Epidermal melanocyte (primary cell): ENCODE results near the gene MYOG.
A peak's percentile ranks its signal among the peaks of the same experiment; 100 is the strongest.

Experiments
- DNase-seq: peaks from one replicate; pipeline ENCODE4 v3.0.0; 2011; ENCODE audit warnings: low spot score; ENCODE audit not compliant: insufficient read length

The MYOG gene

GRCh38 chr1:203085528-203086406, at the start of gene MYOG:
Gene MYOG (minus strand): TSS chr1:203086012. CDS start chr1:203085961, 51 bp downstream.
- no peak for DNase-seq

GRCh38 chr1:203133970-203134725, 48.3 kb upstream of the MYOG start:
- DNase-seq = no peak

- DNase-seq = no peak
These were observed 45.9 kb upstream of the MYOG start for GRCh38 chr1:203131548-203132200.

GRCh38 chr1:203130358-203130985, 44.7 kb upstream of the MYOG start:
- peak; percentile 0 for DNase-seq

GRCh38 chr1:203129501-203130231, 43.9 kb upstream of the MYOG start:
- no peak for DNase-seq

- no peak for DNase-seq
These were observed 43.1 kb upstream of the MYOG start for GRCh38 chr1:203128716-203129500.

GRCh38 chr1:203128431-203128715, 42.6 kb upstream of the MYOG start:
- no peak for DNase-seq

GRCh38 chr1:203127666-203128430, 42.0 kb upstream of the MYOG start, which contains the start of gene ADORA1:
Gene ADORA1 (plus strand): TSS chr1:203127726. CDS start chr1:203128842, 1,116 bp downstream.
- DNase-seq = no peak

- no peak for DNase-seq
These were observed 41.3 kb upstream of the MYOG start for GRCh38 chr1:203126866-203127665.

- no peak for DNase-seq
These were observed 40.5 kb upstream of the MYOG start for GRCh38 chr1:203126151-203126865.

- DNase-seq = no peak
These were observed 38.9 kb upstream of the MYOG start for GRCh38 chr1:203124546-203125317.

- DNase-seq = no peak
These were observed 38.2 kb upstream of the MYOG start for GRCh38 chr1:203124011-203124410.

GRCh38 chr1:203122159-203122558, 36.3 kb upstream of the MYOG start:
- DNase-seq = no peak

- DNase-seq = no peak
These were observed 35.6 kb upstream of the MYOG start for GRCh38 chr1:203121186-203122015.

- DNase-seq = no peak
These were observed 34.7 kb upstream of the MYOG start for GRCh38 chr1:203120325-203121153.
